Measurements from ENCODE around the gene ITPK1. TPM values are rescaled to one million over a fixed set of nuclear protein-coding genes. Genes with fewer than 3 reads are reported as not detected.

ITPK1 gene
- total and polyA plus RNA-seq, 2 experiments from 2014 or later = 35.9 to 101 TPM

GRCh38 chr14:92916201-92916600 lies 199.5 kb downstream of the ITPK1 start:
- H3K4me3 ChIP-seq = no peak overlapping the region
- H3K79me2 ChIP-seq (replicated peaks; ENCODE audit: insufficient read depth) = no peaks in the 10 kb centered on the region
- H3K36me3 ChIP-seq (ENCODE audit: insufficient read depth) = no peaks in the 10 kb centered on the region
- H3K27me3 ChIP-seq (ENCODE audit: insufficient read depth) = no peaks in the 10 kb centered on the region
- H3K4me1 ChIP-seq (ENCODE audit: insufficient read depth) = no peaks in the 10 kb centered on the region
- Mint-ChIP-seq H3K4me1 (no peaks in the 10 kb centered on the region), H3K9me3 (peaks cover 12% of the 10 kb centered on the region; the same call in 2 of the 3 replicates), H3K4me3 (no peak overlapping the region), H3K27ac (no peak overlapping the region), H3K36me3 (ENCODE audit: low read depth) (no peaks in the 10 kb centered on the region), H3K27me3 (ENCODE audit: insufficient read depth, low read depth, poor library complexity) (peaks cover 11% of the 10 kb centered on the region)
- ATAC-seq (no peak), DNase-seq (ENCODE audit: low spot score) (no peak)
- no peak overlapping the region for H3K4me2 ChIP-seq
- TF ChIP-seq POLR2AphosphoS5 (IDR thresholded peaks at IDR 0.05; ENCODE audit: low read depth) = no peak
- no peak for TF ChIP-seq JUNB (IDR thresholded peaks at IDR 0.05; ENCODE audit: unreplicated experiment)
- no peak for TF ChIP-seq ZNF331 (CRISPR knock-in tag; IDR thresholded peaks at IDR 0.05; ENCODE audit: low read depth)
- no peak for TF ChIP-seq STAT1 (IDR thresholded peaks at IDR 0.05; ENCODE audit: unreplicated experiment)
- no peak for TF ChIP-seq ZNF114 (CRISPR knock-in tag; IDR thresholded peaks at IDR 0.05)
- TF ChIP-seq EZH2 (IDR thresholded peaks at IDR 0.05; ENCODE audit: low read depth, unreplicated experiment) = no peak
- no peak for TF ChIP-seq CTCF (conservative IDR thresholded peaks at IDR 0.05; ENCODE audit: low read depth in 2 of 2)
- TF ChIP-seq ETS1 (IDR thresholded peaks at IDR 0.05) = no peak
- TF ChIP-seq CREB1 (CRISPR knock-in tag; IDR thresholded peaks at IDR 0.05; ENCODE audit: low read depth) = no peak
- TF ChIP-seq NANOG (IDR thresholded peaks at IDR 0.05; ENCODE audit: borderline replicate concordance) = no peak
- TF ChIP-seq ZNF462 (CRISPR knock-in tag; IDR thresholded peaks at IDR 0.05) = no peak
- TF ChIP-seq EZH2phosphoT487 (IDR thresholded peaks at IDR 0.05; ENCODE audit: unreplicated experiment) = no peak
- no peak for TF ChIP-seq REST (IDR thresholded peaks at IDR 0.05; ENCODE audit: unreplicated experiment)
- no peak overlapping the region for H2AFZ ChIP-seq
- H4K20me1 ChIP-seq (replicated peaks; ENCODE audit: insufficient read depth) = no peaks in the 10 kb centered on the region
- H3K9me2 ChIP-seq (ENCODE audit: insufficient read depth) = no peaks in the 10 kb centered on the region
- no peaks in the 10 kb centered on the region for H3F3A ChIP-seq (replicated peaks; ENCODE audit: low read depth)
- H3K27ac ChIP-seq (ENCODE audit: low read depth) = no peak overlapping the region

Measured in GM23338 (cell line).